GM21528 (cell line): Measurements from ENCODE around the gene SERPIND1.

Source experiments
- ATAC-seq: cut with Tn5 transposase; IDR thresholded peaks from one replicate; pipeline ENCODE4 v1.9.1; 2021; ENCODE audit warnings: mild to moderate bottlenecking, moderate library complexity; ENCODE audit not compliant: unreplicated experiment, low FRiP score

Gene SERPIND1

GRCh38 chr22:20788627-20789344 lies 14.9 kb downstream of the SERPIND1 start:
- no peak for ATAC-seq

GRCh38 chr22:20792221-20792965 lies 18.5 kb downstream of the SERPIND1 start:
- ATAC-seq: no peak

- ATAC-seq: no peak
Observed at GRCh38 chr22:20792966-20793728, 19.2 kb downstream of the SERPIND1 start.

GRCh38 chr22:20793748-20794649 lies 20.1 kb downstream of the SERPIND1 start:
- ATAC-seq: no peak

GRCh38 chr22:20794650-20795413 lies 20.9 kb downstream of the SERPIND1 start:
- no peak for ATAC-seq

DNA sequence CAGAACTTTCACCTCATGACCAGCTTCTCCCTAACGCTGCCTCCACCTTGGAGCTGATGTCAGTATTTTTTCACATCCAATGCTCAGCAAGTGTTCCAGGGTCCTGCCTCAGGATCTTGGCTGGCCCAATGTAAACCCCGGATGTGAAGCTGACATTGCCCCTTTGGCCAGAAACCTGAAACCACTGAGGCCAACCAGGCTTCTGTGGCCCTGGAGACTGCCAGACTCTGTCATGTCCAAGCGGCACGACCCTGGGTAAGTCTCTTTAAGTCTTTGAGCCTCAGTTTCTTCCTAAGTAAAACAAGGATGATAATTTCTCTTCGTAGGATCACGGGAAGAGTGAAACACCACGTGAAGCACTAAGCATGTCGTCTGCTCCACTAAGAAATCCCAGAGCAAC lies 22.8 kb downstream of the SERPIND1 start:
- no peak for ATAC-seq

GRCh38 chr22:20798218-20798617 lies 24.3 kb downstream of the SERPIND1 start:
- no peak for ATAC-seq

DNA sequence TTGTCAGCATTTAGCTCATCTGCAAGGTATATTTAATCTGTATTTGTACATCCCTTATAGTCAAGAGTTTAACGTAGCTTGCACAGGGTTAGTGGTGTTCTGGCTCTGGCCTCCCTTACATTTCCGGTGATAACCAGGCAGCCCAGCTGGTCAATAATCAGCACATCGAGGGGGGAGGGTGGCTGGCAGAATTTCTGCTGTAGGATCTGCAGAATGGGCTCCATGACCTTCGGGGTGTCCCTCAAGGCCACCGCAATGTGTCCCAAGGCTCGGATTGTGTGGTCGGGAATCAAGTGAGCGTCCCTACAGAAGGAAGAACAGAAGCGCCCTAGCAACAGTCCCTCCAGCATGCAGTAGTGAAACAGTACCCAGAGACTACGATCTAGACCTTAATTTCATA lies 25.1 kb downstream of the SERPIND1 start:
- no peak for ATAC-seq

GRCh38 chr22:20799449-20799848 lies 25.5 kb downstream of the SERPIND1 start:
- no peak for ATAC-seq

DNA sequence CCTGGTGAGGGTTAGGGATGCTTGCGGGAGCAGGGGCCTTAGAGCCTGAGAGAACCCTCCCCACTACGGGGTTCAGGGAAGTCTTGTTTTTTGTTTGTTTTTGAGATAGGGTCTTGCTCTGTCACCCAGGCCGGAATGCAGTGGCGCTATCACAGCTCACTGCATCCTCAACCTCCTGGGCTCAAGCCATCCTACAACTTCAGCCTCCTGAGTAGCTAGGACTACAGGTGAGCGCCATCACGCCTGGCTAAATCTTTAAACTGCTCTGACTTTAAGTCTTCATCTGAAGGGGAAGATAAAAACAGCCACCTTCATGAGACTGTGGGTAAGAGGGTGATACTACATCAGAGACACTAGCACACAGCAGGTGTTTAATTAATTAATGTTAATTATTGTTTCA lies 28.5 kb downstream of the SERPIND1 start:
- no peak for ATAC-seq

DNA sequence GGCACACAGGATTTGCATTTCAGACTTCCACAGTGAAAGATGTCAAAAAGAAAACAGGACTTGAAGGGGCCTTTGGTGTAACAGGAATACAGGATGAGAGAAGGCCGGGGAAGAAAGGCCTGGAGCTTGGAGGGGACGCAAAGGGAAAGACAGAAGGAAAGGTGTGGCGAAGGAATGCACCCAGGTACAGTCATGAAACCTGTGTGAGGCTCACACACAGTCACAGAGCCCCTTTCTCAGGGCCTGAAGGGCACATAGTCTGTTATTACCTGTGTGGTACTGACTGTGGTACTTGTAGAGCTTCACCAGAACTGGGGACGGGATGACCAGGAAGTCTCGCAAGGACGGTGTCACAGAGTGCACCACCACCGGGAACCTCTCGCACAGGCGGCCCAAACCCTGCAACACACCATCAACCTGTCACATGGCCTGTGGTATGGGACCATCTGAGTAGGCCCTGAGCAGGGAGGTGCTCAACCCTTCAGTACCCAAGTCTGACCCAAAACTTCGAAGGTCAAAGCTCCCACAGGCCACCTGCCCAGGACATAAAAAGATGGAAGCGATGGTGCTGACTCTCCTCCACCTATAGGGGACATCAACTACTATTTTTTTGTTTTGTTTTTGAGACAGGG lies 29.1 kb downstream of the SERPIND1 start:
- ATAC-seq: no peak

- no peak for ATAC-seq
Observed at GRCh38 chr22:20803696-20804324, 29.9 kb downstream of the SERPIND1 start.

- ATAC-seq: no peak
Observed at GRCh38 chr22:20804650-20805049, 30.7 kb downstream of the SERPIND1 start.

DNA sequence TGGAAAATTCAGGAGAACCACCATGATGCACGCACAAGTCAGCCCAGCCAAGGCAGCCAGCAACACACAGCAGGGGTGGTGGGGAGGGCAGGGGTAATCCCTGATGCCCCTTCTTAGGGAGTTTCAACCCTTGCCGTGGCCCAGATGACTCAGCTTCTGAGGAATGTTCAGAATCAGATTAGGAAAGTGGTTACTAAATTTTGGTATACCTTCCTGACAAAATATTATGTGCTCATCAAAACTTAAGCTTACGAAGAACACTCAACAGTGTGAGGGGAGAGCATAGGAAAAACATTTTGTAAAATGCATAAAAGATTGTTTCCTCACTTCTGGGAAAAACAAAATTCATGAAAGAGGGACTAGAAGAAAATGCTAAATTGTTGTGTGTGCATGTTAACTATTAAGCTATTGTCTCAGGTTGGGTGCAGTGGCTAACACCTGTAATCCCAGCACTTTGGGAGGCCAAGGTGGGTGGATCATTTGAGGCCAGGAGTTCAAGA lies 32.1 kb downstream of the SERPIND1 start:
- ATAC-seq: no peak

GRCh38 chr22:20807315-20807752 lies 33.4 kb downstream of the SERPIND1 start:
- no peak for ATAC-seq

GRCh38 chr22:20808844-20809243 lies 34.9 kb downstream of the SERPIND1 start:
- ATAC-seq: no peak

DNA sequence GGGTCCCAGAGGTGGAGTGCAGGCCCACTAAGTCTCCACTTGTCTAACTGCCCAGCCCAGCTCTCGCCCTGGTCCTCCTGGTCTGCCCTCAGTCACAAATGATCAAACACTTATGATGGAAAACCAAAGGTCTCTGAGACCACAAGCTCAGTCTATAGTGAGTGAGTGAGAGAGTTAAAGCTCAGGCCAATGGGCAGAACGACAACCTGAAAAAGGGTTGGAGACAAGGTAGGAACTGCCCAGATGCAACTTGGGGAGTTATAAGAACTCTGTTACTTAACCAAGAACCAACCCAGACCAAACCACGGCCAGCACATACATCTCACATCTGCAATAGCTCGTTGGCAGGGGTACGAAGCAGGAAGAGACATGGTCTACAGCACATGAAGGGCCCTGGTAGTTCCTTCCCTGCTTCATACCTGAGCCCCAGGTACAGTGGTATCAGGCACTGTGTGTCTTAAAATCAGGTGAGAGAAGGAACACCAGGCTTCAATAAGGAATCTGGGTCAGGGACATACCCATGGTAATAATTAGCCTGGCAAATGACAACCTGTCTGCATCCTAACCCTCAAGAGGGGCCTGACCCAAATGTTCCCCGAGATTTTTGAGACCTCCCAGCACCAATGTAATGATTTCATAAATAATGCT lies 35.7 kb downstream of the SERPIND1 start:
- ATAC-seq: no peak

- no peak for ATAC-seq
Observed at GRCh38 chr22:20810645-20811044, 36.7 kb downstream of the SERPIND1 start.
